SU-DHL-6 (cell line): ENCODE data around the gene NAAA.

Experiments
- CTCF ChIP-seq: fragments of 200-600 bp; sonication (generic); IDR thresholded peaks from one replicate; pipeline ENCODE4 v1.5.1; 2017; ENCODE audit warnings: antibody characterized with exemption, mild to moderate bottlenecking, low read length, moderate library complexity; ENCODE audit not compliant: insufficient read depth, poor library complexity, severe bottlenecking
- EZH2phosphoT487 ChIP-seq: fragments of 200-600 bp; sonication (generic), shearing (Covaris generic); conservative IDR thresholded peaks from 2 replicates; pipeline ENCODE4 v1.6.1; 2018; ENCODE audit warnings: mild to moderate bottlenecking, antibody characterized with exemption, low read length, moderate library complexity, mixed read lengths

- TF ChIP-seq CTCF, result no peak
- TF ChIP-seq EZH2phosphoT487, result no peak
These were observed 35.4 kb upstream of the NAAA start for GRCh38 chr4:75976177-75976576.
